Measurements from ENCODE around the gene ZCCHC14. TPM values are rescaled to one million over a fixed set of nuclear protein-coding genes. Genes with fewer than 3 reads are reported as not detected.

The ZCCHC14 gene
- total and polyA plus RNA-seq, 2 donors (not counting 1 experiment from before 2014, with no cell fraction given), result 0.70 to 4.4 TPM

DNA sequence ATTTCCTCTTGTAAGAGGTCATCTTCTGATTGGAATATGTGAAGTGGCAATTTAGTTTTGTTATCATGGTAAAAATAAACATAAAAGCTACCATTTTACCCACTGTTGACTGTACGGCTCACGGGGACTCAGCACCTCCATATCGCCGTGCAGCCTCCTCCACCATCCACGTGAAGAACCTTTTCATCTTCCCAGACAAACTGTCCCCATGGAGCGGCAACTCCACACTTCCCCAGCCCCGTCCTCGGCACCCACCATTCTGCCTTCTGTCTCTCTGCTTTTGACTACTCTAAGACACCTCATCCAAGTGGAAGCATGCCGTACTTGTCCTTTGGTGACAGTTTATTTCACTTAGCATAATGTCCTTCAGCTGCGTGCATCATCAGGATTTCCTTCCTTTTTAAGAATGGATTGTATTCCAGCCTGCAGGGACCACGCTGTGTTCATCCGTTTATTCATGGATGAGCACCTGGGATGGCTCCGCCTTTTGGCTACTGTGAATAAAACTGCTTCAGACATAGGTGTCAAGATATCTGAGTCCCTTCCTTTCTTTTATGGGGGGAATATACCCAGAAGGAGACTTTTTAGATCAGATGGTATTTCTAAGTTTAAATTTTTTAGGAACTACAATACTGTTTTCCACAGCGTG, 123.6 kb downstream of the ZCCHC14 start:
- no peak for ATAC-seq (ENCODE audit: low read depth)
- peaks cover 93% of the 10 kb centered on the region for H3K79me2 ChIP-seq (ENCODE audit: control insufficient read depth, insufficient read depth, low read length)
- no peaks in the 10 kb centered on the region for H3K9me3 ChIP-seq (ENCODE audit: control extremely low read depth in 1 of 3, control insufficient read depth in 2 of 3, insufficient read depth in 1 of 3, low read length in 2 of 3)
- Mint-ChIP-seq H3K9me3 (ENCODE audit: insufficient read depth) (no peaks in the 10 kb centered on the region), H3K4me1 (peaks cover 24% of the 10 kb centered on the region), H3K4me3 (no peak overlapping the region), H3K27ac (no peak overlapping the region), H3K27me3 (no peaks in the 10 kb centered on the region)
- peaks cover 0 to 10% of the 10 kb centered on the region in 2 experiments for H3K36me3 ChIP-seq (replicated peaks in 1 of 2; ENCODE audit: control extremely low read depth in 1 of 2, control insufficient read depth in 1 of 2, extremely low read depth in 1 of 2, insufficient read depth in 2 of 2, low read length in 1 of 2)
- H3K9ac ChIP-seq (ENCODE audit: low read length), result no peak overlapping the region
- DNase-seq, result no peak
- TF ChIP-seq, protein P1, sequence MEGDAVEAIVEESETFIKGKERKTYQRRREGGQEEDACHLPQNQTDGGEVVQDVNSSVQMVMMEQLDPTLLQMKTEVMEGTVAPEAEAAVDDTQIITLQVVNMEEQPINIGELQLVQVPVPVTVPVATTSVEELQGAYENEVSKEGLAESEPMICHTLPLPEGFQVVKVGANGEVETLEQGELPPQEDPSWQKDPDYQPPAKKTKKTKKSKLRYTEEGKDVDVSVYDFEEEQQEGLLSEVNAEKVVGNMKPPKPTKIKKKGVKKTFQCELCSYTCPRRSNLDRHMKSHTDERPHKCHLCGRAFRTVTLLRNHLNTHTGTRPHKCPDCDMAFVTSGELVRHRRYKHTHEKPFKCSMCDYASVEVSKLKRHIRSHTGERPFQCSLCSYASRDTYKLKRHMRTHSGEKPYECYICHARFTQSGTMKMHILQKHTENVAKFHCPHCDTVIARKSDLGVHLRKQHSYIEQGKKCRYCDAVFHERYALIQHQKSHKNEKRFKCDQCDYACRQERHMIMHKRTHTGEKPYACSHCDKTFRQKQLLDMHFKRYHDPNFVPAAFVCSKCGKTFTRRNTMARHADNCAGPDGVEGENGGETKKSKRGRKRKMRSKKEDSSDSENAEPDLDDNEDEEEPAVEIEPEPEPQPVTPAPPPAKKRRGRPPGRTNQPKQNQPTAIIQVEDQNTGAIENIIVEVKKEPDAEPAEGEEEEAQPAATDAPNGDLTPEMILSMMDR (IDR thresholded peaks at IDR 0.05), result no peak
- no peak for TF ChIP-seq EZH2 (IDR thresholded peaks at IDR 0.05; ENCODE audit: borderline replicate concordance, insufficient read depth, low read depth, low read length, poor library complexity, severe bottlenecking)
- no peak overlapping the region for H3K4me2 ChIP-seq (replicated peaks; ENCODE audit: low read depth, low read length, poor library complexity, severe bottlenecking)
- peaks cover 91% of the 10 kb centered on the region for H4K20me1 ChIP-seq (ENCODE audit: control insufficient read depth, insufficient read depth, low read length, poor library complexity, severe bottlenecking)
- H3K4me3 ChIP-seq (ENCODE audit: control extremely low read depth in 1 of 5, extremely low read depth in 1 of 5, insufficient read depth in 1 of 5, low read depth in 2 of 5, low read length in 4 of 5), result no peak overlapping the region
- no peaks in the 10 kb centered on the region for H3K27me3 ChIP-seq (replicated peaks in 1 of 4; ENCODE audit: control extremely low read depth in 1 of 4, control insufficient read depth in 3 of 4, insufficient read depth in 4 of 4, low read length in 3 of 4)
- intact Hi-C loops (cut with micrococcal nuclease), result no loop called here
- H3K4me1 ChIP-seq (ENCODE audit: control insufficient read depth in 2 of 2, insufficient read depth in 2 of 2, low read length in 2 of 2), result peaks cover 6 to 11% of the 10 kb centered on the region in 2 donors
- CTCF ChIA-PET, result interaction anchor here (1.8 kb wide), 1 partner anchor 25 kb away, joined by 4 read pairs; no protein-coding TSS in a partner anchor
- WGBS (ENCODE audit: insufficient coverage), result 96% methylated on average over 12 of the region's 14 CpGs
- H3K27ac ChIP-seq (ENCODE audit: low read length in 2 of 2), result no peak overlapping the region
- H2AFZ ChIP-seq (ENCODE audit: insufficient read depth, low read depth, low read length, poor library complexity, severe bottlenecking), result no peak overlapping the region
- POLR2A ChIA-PET, result interaction anchor here (0.8 kb wide), 1 partner anchor 20 kb away, joined by 6 read pairs; no protein-coding TSS in a partner anchor

All from B cell (primary cell).